Measurements from ENCODE around the gene DIO1. TPM values are rescaled to one million over a fixed set of nuclear protein-coding genes. Genes with fewer than 3 reads are reported as not detected.

DIO1 gene
- polyA plus RNA-seq, 3 donors, result 0.22 to 0.73 TPM; not detected in 1

- Histone ChIP-seq H3K4me1 (ENCODE audit: control insufficient read depth in 1 of 2, insufficient read depth in 2 of 2, low read length in 2 of 2) (no peaks in the 10 kb centered on the region), H3K27ac (ENCODE audit: low read depth in 1 of 2, low read length in 2 of 2) (no peak overlapping the region), H3K79me2 (ENCODE audit: insufficient read depth, low read length) (no peaks in the 10 kb centered on the region), H3K9ac (ENCODE audit: insufficient read depth, low read length, poor library complexity, severe bottlenecking) (no peak overlapping the region), H2AFZ (ENCODE audit: insufficient read depth, low read depth, low read length, poor library complexity, severe bottlenecking) (no peak overlapping the region), H3K27me3 (ENCODE audit: control insufficient read depth in 2 of 2, insufficient read depth in 2 of 2, low read length in 2 of 2) (no peaks in the 10 kb centered on the region), H3K4me3 (replicated peaks in 1 of 3; ENCODE audit: low read depth in 2 of 3, low read length in 3 of 3) (no peak overlapping the region), H4K20me1 (ENCODE audit: insufficient read depth, low read length) (no peaks in the 10 kb centered on the region), H3K36me3 (replicated peaks in 1 of 2; ENCODE audit: control insufficient read depth in 1 of 2, insufficient read depth in 2 of 2, low read length in 2 of 2) (peaks cover 17 to 58% of the 10 kb centered on the region in 2 donors), H3K9me3 (replicated peaks in 1 of 2; ENCODE audit: control insufficient read depth in 1 of 2, insufficient read depth in 1 of 2, low read length in 2 of 2) (peaks cover 10% of the 10 kb centered on the region in 2 donors), H3K4me2 (replicated peaks; ENCODE audit: extremely low read depth, low read length, poor library complexity, severe bottlenecking) (no peak overlapping the region)
- Mint-ChIP-seq H3K9me3 (peaks cover 2 to 15% (median 8%) of the 10 kb centered on the region in 7 donors), H3K27me3 (ENCODE audit: low read depth in 3 of 3) (peaks cover 0 to 1% (median 0%) of the 10 kb centered on the region in 3 donors), H3K36me3 (peaks cover 35 to 71% of the 10 kb centered on the region in 2 donors), H3K27ac (peak overlapping the region in 1 of 7 donors; percentile 10), H3K4me1 (no peaks in the 10 kb centered on the region), H3K4me3 (no peak overlapping the region)
- no peak for DNase-seq
- WGBS (ENCODE audit: insufficient coverage), result no CpG with 5 or more reads among the region's 2 CpGs
- intact Hi-C loops (cut with micrococcal nuclease), result no loop called here
- no peak for TF ChIP-seq CTCF (IDR thresholded peaks at IDR 0.05)
Measured at GRCh38 chr1:53929246-53929960, 35.4 kb downstream of the DIO1 start.

- Histone ChIP-seq H3K9me3 (replicated peaks in 1 of 2; ENCODE audit: control insufficient read depth in 1 of 2, insufficient read depth in 1 of 2, low read length in 2 of 2) (peaks cover 19 to 20% of the 10 kb centered on the region in 2 donors), H3K4me3 (replicated peaks in 1 of 3; ENCODE audit: low read depth in 2 of 3, low read length in 3 of 3) (no peak overlapping the region), H3K4me2 (replicated peaks; ENCODE audit: extremely low read depth, low read length, poor library complexity, severe bottlenecking) (no peak overlapping the region), H3K27ac (ENCODE audit: low read depth in 1 of 2, low read length in 2 of 2) (no peak overlapping the region), H3K9ac (ENCODE audit: insufficient read depth, low read length, poor library complexity, severe bottlenecking) (no peak overlapping the region), H4K20me1 (ENCODE audit: insufficient read depth, low read length) (no peaks in the 10 kb centered on the region), H3K27me3 (ENCODE audit: control insufficient read depth in 2 of 2, insufficient read depth in 2 of 2, low read length in 2 of 2) (no peaks in the 10 kb centered on the region), H3K36me3 (replicated peaks in 1 of 2; ENCODE audit: control insufficient read depth in 1 of 2, insufficient read depth in 2 of 2, low read length in 2 of 2) (peaks cover 17 to 69% of the 10 kb centered on the region in 2 donors), H3K4me1 (ENCODE audit: control insufficient read depth in 1 of 2, insufficient read depth in 2 of 2, low read length in 2 of 2) (no peaks in the 10 kb centered on the region), H2AFZ (ENCODE audit: insufficient read depth, low read depth, low read length, poor library complexity, severe bottlenecking) (no peak overlapping the region), H3K79me2 (ENCODE audit: insufficient read depth, low read length) (no peaks in the 10 kb centered on the region)
- Mint-ChIP-seq H3K9me3 (peaks cover 11 to 28% (median 18%) of the 10 kb centered on the region in 7 donors), H3K27ac (no peak overlapping the region), H3K27me3 (ENCODE audit: low read depth in 3 of 3) (peaks cover 0 to 1% (median 0%) of the 10 kb centered on the region in 3 donors), H3K4me1 (no peaks in the 10 kb centered on the region), H3K4me3 (no peak overlapping the region), H3K36me3 (peaks cover 44 to 70% of the 10 kb centered on the region in 2 donors)
- no peak for DNase-seq
- TF ChIP-seq CTCF (IDR thresholded peaks at IDR 0.05), result no peak
- no CpG with 5 or more reads among the region's 3 CpGs for WGBS (ENCODE audit: insufficient coverage)
- intact Hi-C loops (cut with micrococcal nuclease), result no loop called here
Measured at GRCh38 chr1:53930932-53931331, 36.9 kb downstream of the DIO1 start.

All from CD14-positive monocyte (primary cell).